ENCODE data around the gene TTC16.

DNA sequence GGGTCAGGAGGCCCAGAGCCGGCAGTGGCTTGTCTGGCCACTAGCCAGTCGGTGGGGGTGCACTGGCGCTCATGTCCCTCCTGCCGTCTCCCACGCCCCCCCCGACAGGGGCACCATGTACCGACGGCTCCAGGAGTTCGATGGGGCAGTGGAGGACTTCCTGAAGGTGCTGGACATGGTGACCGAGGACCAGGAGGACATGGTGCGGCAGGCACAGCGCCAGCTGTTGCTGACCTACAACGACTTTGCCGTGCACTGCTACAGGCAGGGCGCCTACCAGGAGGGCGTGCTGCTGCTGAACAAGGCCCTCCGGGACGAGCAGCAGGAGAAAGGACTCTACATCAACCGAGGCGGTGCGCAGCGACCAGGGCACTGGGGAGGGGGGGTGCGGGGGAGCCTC lies 8.1 kb downstream of the TTC16 start:
- TF ChIP-seq, protein P1, sequence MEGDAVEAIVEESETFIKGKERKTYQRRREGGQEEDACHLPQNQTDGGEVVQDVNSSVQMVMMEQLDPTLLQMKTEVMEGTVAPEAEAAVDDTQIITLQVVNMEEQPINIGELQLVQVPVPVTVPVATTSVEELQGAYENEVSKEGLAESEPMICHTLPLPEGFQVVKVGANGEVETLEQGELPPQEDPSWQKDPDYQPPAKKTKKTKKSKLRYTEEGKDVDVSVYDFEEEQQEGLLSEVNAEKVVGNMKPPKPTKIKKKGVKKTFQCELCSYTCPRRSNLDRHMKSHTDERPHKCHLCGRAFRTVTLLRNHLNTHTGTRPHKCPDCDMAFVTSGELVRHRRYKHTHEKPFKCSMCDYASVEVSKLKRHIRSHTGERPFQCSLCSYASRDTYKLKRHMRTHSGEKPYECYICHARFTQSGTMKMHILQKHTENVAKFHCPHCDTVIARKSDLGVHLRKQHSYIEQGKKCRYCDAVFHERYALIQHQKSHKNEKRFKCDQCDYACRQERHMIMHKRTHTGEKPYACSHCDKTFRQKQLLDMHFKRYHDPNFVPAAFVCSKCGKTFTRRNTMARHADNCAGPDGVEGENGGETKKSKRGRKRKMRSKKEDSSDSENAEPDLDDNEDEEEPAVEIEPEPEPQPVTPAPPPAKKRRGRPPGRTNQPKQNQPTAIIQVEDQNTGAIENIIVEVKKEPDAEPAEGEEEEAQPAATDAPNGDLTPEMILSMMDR (IDR thresholded peaks at IDR 0.05) = no peak
- TF ChIP-seq POLR2AphosphoS5 (IDR thresholded peaks at IDR 0.05) = no peak

Data from sigmoid colon (tissue), 4 donors.